HepG2 (cell line): ENCODE data around the gene B4GALT5. TPM values are rescaled to one million over a fixed set of nuclear protein-coding genes. Genes with fewer than 3 reads are reported as not detected.
A peak's percentile ranks its signal among the peaks of the same experiment; 100 is the strongest.

Source experiments
- CERS6 ChIP-seq: sonication (generic); formaldehyde crosslinking; IDR thresholded peaks from 2 replicates; pipeline ENCODE4 v1.5.0; 2020; ENCODE audit warnings: missing genetic modification reagents
- DNMT3B ChIP-seq: conservative IDR thresholded peaks from 2 replicates; pipeline ENCODE4 v1.6.1; 2016; ENCODE audit warnings: missing biosample characterization, control low read depth
- EED ChIP-seq: sonication (generic); formaldehyde crosslinking; IDR thresholded peaks from 2 replicates; pipeline ENCODE4 v1.5.0; 2020; ENCODE audit warnings: mild to moderate bottlenecking, missing genetic modification reagents
- ETV6 ChIP-seq: sonication (generic); formaldehyde crosslinking; conservative IDR thresholded peaks from 2 replicates; pipeline ENCODE4 v1.4.0; 2020; ENCODE audit warnings: missing genetic modification reagents
- GATAD2A ChIP-seq: IDR thresholded peaks from 2 replicates; pipeline ENCODE4 v1.6.1; 2016
- HDAC2 ChIP-seq: sonication (generic); formaldehyde crosslinking; IDR thresholded peaks from 2 replicates; pipeline ENCODE4 v1.4.0; 2020; ENCODE audit warnings: missing genetic modification reagents
- IKZF4 ChIP-seq: sonication (generic); formaldehyde crosslinking; IDR thresholded peaks from 2 replicates; pipeline ENCODE4 v1.5.1; 2020; ENCODE audit warnings: borderline replicate concordance, mild to moderate bottlenecking, low read depth, missing genetic modification reagents; ENCODE audit errors: not compliant biosample characterization
- JUN ChIP-seq: sonication (generic); formaldehyde crosslinking; IDR thresholded peaks from 2 replicates; pipeline ENCODE4 v1.4.0; 2020; ENCODE audit warnings: mild to moderate bottlenecking, missing genetic modification reagents
- JUND ChIP-seq: sonication (generic); formaldehyde crosslinking; IDR thresholded peaks from 2 replicates; pipeline ENCODE4 v1.8.0; 2022; ENCODE audit warnings: mild to moderate bottlenecking, missing genetic modification reagents
- KLF6 ChIP-seq: IDR thresholded peaks from 2 replicates; pipeline ENCODE4 v1.8.0; 2016; ENCODE audit warnings: missing biosample characterization, missing genetic modification reagents
- MZF1 ChIP-seq: sonication (generic); formaldehyde crosslinking; IDR thresholded peaks from 2 replicates; pipeline ENCODE4 v1.8.1; 2023; ENCODE audit warnings: mild to moderate bottlenecking, missing genetic modification reagents, borderline replicate concordance
- NAIF1 ChIP-seq: sonication (generic); formaldehyde crosslinking; IDR thresholded peaks from 2 replicates; pipeline ENCODE4 v1.5.0; 2020; ENCODE audit warnings: mild to moderate bottlenecking, missing genetic modification reagents, borderline replicate concordance
- RARG ChIP-seq: sonication (generic); formaldehyde crosslinking; IDR thresholded peaks from 2 replicates; pipeline ENCODE4 v1.4.0; 2020; ENCODE audit warnings: low read depth, mild to moderate bottlenecking, missing genetic modification reagents
- SP5 ChIP-seq: IDR thresholded peaks from 2 replicates; pipeline ENCODE4 v1.6.1; 2016; ENCODE audit warnings: low read depth, borderline replicate concordance
- ZNF264 ChIP-seq: sonication (generic); formaldehyde crosslinking; IDR thresholded peaks from 2 replicates; pipeline ENCODE4 v1.4.0; 2020; ENCODE audit warnings: missing genetic modification reagents
- ZNF781 ChIP-seq: sonication (generic); formaldehyde crosslinking; IDR thresholded peaks from 2 replicates; pipeline ENCODE4 v1.5.1; 2020; ENCODE audit warnings: borderline replicate concordance, mild to moderate bottlenecking, missing genetic modification reagents; ENCODE audit errors: not compliant biosample characterization
- ZSCAN31 ChIP-seq: sonication (generic); formaldehyde crosslinking; IDR thresholded peaks from 2 replicates; pipeline ENCODE4 v1.5.0; 2020; ENCODE audit warnings: low read depth, mild to moderate bottlenecking, missing genetic modification reagents
- polyA plus RNA-seq, 8 experiments: library from polyadenylated mRNA; depleted of rRNA in 3 of 8; stranded (reverse) in 7 of 8; unstranded in 1 of 8; fragments of >200 nt; fragmentation: Illumina TruSeq in 4 of 8; extraction: Trizol in 4 of 8; gene quantifications; 2 replicates each; pipeline versions ENCODE4 v1.2.1 to v1.2.3, GENCODE V29; 2011 to 2016; ENCODE audit warnings: low read depth in 4 of 8, missing spikeins in 1 of 8, mixed read lengths in 1 of 8; ENCODE audit not compliant: insufficient read depth in 1 of 8
- total RNA-seq, 5 experiments: library from RNA; depleted of rRNA; stranded (reverse); fragments of >200 nt; fragmentation: Illumina TruSeq; extraction: Trizol; gene quantifications; 2 replicates each; pipeline ENCODE4 v1.2.3, GENCODE V29; 2016; ENCODE audit warnings: low read depth in 1 of 5
- TF ChIP-seq, protein P1 (sequence below), 2 experiments: sonication (generic) in 1 of 2; formaldehyde crosslinking in 1 of 2; IDR thresholded peaks; 2 replicates each; pipeline versions ENCODE4 v1.6.1 to v1.9.0; 2014 to 2022; ENCODE audit warnings: antibody characterized with exemption in 1 of 2, borderline replicate concordance in 1 of 2, inconsistent platforms in 1 of 2, low read depth in 1 of 2, missing genetic modification reagents in 1 of 2
- TF ChIP-seq, protein P2 (sequence below): IDR thresholded peaks from 2 replicates; pipeline ENCODE4 v1.6.1; 2016; ENCODE audit warnings: low read depth, control low read depth

The B4GALT5 gene
- total and polyA plus RNA-seq, 2 of the 13 experiments (the other 11 are each of a cell fraction or from before 2014, with no cell fraction given) = 27.3 to 30.9 TPM

- TF ChIP-seq DNMT3B (CRISPR knock-in tag) (no peak), KLF6 (peak; percentile 32), EED (CRISPR knock-in tag) (no peak; the same call in 1 of the 2 replicates), CERS6 (CRISPR knock-in tag) (0 out of 2 replicates have a peak, but pooled peaks have one; percentile 40), ZSCAN31 (CRISPR knock-in tag) (0 out of 2 replicates have a peak, but pooled peaks have one; percentile 16), SP5 (CRISPR knock-in tag) (peak; percentile 26; the same call in 1 of the 2 replicates), HDAC2 (CRISPR knock-in tag) (0 out of 2 replicates have a peak, but pooled peaks have one; percentile 12), ETV6 (CRISPR knock-in tag) (0 out of 2 replicates have a peak, but pooled peaks have one; percentile 27), GATAD2A (no peak), JUN (CRISPR knock-in tag) (no peak), MZF1 (peak; percentile 85; the same call in 1 of the 2 replicates), NAIF1 (CRISPR knock-in tag) (no peak), ZNF264 (CRISPR knock-in tag) (0 out of 2 replicates have a peak, but pooled peaks have one; percentile 51), IKZF4 (CRISPR knock-in tag) (peak; percentile 78), RARG (CRISPR knock-in tag) (no peak), JUND (0 out of 2 replicates have a peak, but pooled peaks have one; percentile 11), ZNF781 (CRISPR knock-in tag) (peak; percentile 83)
- TF ChIP-seq, protein P1, sequence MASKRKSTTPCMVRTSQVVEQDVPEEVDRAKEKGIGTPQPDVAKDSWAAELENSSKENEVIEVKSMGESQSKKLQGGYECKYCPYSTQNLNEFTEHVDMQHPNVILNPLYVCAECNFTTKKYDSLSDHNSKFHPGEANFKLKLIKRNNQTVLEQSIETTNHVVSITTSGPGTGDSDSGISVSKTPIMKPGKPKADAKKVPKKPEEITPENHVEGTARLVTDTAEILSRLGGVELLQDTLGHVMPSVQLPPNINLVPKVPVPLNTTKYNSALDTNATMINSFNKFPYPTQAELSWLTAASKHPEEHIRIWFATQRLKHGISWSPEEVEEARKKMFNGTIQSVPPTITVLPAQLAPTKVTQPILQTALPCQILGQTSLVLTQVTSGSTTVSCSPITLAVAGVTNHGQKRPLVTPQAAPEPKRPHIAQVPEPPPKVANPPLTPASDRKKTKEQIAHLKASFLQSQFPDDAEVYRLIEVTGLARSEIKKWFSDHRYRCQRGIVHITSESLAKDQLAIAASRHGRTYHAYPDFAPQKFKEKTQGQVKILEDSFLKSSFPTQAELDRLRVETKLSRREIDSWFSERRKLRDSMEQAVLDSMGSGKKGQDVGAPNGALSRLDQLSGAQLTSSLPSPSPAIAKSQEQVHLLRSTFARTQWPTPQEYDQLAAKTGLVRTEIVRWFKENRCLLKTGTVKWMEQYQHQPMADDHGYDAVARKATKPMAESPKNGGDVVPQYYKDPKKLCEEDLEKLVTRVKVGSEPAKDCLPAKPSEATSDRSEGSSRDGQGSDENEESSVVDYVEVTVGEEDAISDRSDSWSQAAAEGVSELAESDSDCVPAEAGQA (IDR thresholded peaks at IDR 0.05; ENCODE audit: low read depth) = no peak
- TF ChIP-seq, protein P1 (CRISPR knock-in tag; IDR thresholded peaks at IDR 0.05; ENCODE audit: borderline replicate concordance) = peak; percentile 72; the same call in 1 of the 2 replicates
- TF ChIP-seq, protein P2, sequence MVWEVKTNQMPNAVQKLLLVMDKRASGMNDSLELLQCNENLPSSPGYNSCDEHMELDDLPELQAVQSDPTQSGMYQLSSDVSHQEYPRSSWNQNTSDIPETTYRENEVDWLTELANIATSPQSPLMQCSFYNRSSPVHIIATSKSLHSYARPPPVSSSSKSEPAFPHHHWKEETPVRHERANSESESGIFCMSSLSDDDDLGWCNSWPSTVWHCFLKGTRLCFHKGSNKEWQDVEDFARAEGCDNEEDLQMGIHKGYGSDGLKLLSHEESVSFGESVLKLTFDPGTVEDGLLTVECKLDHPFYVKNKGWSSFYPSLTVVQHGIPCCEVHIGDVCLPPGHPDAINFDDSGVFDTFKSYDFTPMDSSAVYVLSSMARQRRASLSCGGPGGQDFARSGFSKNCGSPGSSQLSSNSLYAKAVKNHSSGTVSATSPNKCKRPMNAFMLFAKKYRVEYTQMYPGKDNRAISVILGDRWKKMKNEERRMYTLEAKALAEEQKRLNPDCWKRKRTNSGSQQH (CRISPR knock-in tag) = no peak; the same call in 1 of the 2 replicates
Observed at GRCh38 chr20:49712996-49713752, 504 bp downstream of the B4GALT5 start (continued).
